NCI-H1417 (cell line): ENCODE measurements around the gene C10orf90.

Experiments used
- DNase-seq, 3 experiments: peaks; one replicate each; lab custom pipeline; 2025; lab: John Stamatoyannopoulos, UW

Gene C10orf90

DNA sequence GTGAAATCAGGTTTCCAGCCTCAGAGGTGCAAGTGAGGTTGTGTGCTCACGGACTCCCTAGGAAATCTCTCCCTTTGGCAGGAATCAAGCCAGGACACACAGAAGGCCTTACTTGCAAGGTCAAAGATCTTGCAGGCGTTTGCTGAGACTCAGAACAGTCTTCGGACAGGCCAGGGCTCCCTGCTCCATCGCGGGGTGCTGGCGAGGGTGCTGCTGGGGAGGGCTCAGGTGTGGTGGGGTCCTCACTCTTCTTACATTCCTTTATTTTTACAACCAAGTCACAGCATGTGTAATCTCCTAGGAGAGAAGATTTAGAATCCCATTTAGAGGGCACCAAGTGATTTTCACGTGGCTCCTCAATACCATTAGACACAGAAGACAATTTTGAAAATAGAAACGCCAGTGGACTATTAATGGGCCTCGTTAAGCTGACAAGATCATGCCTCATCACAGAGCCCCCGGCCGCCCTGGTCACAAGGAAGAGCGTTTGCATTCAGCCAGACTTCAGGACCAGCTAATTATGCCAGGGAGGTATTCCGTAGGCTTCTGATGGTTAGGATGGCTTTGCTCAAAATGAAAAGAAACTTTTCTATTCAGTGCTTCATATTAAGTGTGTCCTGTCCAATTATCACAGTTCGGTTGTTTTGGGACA, 209.1 kb downstream of the C10orf90 start:
- DNase-seq, result no peak

DNA sequence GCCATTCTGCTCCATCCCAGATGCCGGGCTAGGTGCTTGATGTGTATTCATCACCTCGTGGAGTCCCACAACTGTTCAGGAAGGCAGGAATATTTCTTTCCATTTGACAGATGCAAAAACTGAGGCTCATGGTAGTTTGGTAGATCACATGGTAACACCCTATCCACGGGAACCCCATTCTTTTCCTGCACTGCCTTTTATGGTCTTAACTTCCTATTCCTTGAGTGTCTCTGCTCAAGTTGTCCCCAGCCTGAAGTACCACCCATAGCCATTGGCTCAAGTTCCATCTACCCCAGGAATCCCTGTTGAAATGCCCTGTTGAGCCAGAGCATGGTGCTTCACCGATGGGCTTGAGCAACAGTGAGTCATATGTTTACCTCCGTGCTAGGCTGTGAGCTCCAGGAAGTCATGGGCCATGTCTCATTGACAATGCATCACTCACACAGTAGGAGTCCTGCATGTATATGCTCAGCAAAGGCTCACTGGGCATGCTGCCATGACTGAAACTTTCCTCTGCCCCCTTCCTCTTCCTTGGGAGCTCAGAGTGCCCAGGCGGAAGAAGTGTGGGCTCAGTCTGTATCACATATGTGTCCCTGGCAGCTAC, 210.5 kb downstream of the C10orf90 start:
- DNase-seq, result no peak

DNA sequence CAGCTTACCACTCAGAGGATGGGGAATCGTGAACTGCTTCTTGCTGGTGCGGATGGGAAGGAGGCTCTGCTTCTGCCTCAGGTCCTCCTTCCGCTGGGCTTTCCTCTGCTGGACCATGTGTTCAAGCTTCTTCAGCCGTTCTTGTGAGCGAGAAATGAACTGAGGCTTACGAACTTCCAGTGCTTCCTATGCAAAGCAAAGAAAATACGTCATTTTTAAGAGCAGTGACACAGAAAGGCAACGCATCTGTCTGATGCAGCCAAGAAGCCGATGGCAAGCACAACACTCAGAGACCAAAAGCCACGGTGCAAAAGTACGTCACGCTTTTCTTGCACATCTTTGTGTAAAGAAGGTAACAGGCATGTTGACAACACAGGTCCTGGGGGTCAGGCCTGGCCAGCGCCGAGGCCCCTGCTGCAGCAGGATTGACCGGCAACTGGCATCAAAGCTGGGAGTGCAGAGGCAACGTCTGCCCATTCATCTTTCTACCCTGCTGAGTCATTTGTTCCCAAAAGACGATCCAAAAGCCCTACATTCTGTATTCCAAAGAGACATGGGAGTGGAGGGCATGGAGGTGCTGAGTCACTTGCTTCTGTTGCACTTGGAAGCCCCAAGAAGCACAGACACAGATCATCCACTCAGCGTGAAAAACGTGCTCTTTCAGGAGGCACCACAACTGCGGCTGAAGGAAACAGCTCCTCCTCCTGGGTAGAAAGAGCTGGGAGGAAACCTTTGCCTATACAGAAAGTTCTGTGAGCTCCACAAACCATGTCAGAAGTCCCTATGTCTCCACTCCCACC, 211.3 kb downstream of the C10orf90 start:
- no peak for DNase-seq

DNA sequence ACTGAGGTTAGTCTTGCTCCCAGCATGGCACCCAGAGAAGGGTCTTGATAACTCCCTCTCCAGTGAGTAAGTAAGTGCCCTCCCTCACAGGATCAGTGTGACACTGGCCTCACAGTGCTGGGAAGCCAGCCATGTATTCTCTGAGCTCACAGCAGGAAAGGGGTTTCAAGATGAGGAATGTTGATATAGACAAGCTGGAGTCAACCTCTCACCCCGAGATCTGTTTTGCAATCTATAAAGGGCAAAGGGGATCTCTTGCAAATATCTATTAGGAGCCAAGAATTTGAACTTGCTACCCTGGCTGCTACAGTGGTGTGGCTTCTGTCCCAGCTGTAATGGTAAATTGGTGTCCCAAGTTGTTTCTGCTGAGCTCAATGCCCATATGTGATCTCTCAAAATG, 212.0 kb downstream of the C10orf90 start:
- no peak for DNase-seq

DNA sequence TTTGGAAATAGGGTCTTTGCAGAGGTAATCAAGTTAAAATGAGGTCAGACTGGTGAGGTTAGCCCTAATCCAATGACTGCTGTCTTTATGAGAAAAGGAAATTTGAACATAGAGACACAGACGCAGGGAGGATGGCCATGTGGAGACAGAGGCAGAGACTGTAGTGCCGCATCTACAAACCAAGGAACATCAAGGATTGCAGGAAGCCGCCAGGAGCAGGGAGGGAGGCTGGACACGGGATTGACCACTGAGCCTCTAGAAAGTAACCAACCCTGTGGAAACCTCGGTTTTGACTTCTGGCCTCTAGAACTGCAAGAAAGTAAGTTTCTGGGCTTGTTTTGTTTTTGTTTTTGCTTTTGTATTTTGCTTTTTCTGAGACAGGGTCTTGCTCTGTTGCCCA, 213.9 kb downstream of the C10orf90 start:
- no peak for DNase-seq

DNA sequence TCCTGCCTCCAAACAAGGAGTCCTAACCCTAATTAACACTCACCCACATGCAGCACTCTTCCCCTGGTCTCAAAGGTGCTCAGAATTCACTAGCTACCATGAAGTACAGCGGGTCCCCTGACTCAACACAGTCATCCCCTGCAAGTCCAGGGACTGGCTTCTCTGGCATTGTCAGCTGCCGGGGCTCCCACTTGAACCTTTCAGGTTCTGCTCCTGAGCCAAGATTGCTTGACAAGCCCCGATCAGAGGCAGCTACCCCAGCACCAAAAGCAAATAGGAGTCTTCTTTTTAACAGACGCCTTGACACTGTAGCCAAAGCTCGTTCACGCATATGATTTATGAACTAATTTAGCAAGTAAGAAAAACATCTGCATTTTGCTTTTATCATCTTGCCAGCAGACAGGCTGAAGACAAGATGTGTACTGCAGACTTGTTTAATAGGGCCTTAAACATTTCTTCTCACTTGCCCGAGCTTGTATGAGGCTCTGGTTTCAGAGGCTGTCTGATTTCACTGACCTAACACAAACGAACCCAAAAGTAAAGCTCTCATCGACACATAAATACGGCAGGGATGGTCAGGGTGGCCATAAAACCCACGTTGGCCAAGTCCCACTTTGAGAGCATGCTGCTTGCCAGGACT, 214.6 kb downstream of the C10orf90 start:
- no peak for DNase-seq

DNA sequence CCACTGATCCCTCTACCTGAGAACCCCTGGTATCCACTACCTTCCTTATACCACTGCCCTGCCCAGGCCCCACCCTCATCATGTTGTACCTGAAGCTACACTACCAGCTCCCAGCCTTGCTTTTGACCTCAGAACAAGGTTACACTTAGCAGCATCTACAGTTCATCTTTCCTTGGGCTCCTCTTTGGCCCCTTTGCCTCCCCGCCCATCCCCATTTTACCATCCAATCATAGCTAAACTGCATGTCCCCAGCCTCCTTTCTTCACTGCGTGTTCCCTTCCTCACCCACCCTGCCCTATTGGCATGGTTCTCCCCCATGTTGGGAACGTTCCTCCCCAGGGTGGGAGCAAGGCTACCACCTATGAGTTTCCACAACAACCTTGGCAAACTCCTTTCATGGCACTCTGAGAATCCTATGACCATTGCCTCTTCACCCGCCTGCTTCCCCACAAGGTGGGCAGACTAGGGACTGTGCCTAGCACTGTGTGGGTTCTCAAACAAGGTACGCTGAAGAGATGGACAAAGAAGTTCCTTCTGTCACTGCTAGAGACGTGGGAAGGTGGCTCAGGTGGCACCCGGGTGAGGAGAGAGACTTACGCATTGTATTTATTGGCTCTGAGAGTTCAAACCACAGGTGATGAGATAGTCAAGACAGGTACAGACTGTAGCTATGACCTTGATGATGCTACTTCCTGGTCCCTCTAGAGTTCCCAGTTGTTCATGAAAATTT, 215.3 kb downstream of the C10orf90 start:
- DNase-seq, result no peak

DNA sequence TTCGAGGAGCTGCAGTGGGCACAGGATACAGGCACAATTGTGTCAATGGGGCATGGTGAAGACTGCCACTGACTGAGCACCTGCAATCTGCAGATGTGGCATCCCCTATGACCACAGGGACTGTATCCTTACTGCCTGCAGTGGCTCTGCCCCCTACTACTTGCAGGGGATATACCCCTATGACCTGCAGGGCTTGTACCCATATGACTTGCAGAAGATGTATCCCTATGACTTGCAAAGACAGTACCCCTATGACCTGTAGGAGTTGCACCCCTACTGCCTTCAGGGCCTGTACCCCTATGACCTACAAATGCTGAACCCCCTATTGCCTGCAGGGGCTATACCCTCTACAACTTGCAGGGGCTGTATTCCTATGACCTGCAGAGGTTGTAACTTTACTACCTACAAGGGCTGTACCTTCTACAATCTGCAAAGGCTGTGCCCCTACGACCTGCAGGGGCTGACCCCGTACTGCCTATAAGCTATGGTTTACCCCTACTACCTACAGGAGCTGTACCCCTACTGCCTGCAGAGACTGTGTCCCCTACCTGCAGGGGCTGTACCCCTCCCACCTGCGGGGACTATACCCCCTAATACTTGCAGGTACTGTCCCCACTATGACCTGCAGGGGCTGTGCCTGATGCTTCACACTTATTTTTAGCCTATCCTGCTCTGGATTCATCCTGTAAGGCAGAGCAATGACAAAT, 216.3 kb downstream of the C10orf90 start:
- DNase-seq, result no peak

DNA sequence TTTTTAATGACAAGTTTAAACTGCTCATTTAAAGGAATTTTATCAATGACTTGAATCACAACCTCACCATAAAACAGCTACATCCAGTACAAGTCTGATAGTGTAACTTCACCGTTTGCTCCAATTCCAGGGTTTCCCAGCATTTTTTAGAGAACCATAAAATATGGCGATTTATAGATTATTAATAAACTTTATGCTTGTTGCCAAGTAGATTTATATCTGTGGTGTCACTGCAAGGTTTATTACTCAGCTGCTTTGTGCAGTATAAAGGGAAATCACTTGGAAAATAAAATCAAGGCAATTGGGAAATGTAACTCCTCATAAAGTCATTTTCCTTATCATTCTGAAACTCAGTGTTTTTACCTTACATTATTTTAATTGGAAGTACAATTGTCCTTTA, 218.2 kb downstream of the C10orf90 start:
- DNase-seq, result no peak

DNA sequence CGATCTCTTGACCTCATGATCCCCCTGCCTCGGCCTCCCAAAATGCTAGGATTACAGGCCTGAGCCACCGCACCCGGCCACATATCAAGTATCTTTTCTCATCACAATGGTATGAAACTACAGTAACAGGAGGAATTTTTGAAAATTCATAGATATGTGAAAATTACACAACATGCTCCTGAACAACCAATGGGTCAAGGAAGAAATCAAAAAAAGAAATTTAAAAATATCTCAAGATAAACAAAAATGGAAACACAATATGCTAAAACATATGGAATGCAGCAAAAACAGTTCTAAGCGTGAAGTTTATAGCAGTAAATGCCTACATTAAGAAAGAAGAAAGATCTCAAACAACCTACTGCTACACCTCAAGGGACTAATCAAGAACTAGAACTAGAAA, 222.4 kb downstream of the C10orf90 start:
- no peak for DNase-seq

DNA sequence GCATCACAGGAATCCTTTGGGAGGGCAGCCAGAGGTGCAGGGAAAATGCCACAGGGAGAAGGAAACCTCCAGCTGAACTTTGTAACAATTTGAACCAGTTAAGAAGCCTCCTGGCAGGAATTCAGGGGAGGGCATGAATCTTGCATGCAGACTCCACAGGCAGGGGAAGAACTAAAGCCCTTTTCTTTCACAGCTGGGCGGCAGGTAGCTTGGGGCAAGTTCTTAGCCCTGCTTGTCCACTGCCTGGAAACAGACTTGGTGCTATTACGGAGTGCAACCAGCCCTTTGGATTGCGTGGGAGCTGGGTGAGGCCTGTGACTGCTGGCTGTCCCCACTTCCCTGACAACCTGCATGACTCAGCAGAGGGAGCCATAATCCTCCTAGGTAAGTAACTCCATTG, 230.6 kb downstream of the C10orf90 start:
- DNase-seq, result no peak

DNA sequence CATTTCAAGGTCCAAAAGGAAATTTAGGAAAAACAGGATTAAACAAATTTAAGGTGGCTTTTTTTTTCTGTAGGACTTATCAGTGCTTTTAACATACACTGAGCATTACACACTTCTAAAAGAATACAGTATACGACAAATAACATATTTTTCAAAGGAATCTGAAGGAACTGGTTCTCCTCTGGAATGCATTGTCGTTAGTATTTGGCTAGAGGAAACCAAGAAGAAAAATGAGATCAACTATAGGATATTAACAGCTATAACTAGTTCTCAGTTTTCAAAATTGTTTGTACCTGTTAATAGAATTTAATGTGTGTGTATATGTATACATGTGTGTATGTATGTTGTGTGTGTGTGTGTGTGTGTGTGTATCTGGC, 232.1 kb downstream of the C10orf90 start:
- no peak for DNase-seq

DNA sequence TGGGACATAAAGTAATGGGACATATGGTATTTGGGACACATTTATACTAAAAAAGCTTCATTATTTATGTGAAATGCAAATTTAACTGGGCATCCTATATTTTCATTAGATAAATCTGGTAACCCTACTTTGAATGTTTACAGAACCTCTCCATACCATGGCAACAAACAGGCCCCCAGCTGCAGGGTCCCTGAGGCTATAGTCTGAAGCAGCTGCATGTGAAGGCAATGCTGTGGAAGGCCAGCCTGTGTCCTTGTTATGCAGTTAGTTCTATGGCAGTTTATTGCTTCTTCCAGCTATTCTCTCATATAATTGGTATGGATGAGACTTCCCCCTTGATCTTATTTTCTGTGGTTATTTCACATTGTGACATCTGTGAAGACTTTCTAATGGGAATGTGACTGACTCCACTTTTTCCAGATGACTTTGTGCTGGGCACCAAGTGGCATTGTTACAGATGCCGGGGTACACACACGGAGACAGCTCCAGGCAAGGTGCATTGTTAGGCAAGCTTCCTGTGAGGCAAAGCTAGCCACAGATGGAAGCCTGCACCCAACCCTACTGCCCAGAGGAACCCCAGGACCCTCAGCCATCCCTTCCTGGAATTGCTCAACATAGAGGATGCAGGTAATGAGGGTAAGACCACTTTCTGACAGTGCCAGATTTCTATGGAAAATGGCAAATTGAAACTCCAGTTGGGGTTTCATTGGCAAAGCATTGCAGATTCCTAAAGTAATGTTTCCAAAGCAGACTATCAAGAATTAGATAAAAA, 232.7 kb downstream of the C10orf90 start:
- DNase-seq, result peak in 1 of 3 experiments; percentile 20

DNA sequence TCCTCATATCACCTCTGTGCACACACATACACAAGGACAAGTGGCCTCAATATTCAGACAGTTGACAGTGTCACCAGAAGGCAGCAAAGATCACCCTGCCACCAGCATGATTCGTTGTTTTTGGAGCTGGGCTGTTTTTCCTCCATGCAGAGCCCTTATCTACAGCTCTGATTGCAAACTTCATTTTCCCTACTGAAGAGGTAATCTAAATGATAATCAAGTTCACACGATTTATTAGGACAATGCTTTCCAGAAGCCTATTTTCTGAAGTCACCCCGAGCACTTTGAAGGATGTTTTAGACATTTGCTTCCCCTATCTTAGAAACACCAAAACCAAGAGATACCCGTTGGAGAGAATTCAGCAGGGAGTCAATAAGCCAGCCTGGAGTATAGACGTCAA, 236.3 kb downstream of the C10orf90 start:
- no peak for DNase-seq

DNA sequence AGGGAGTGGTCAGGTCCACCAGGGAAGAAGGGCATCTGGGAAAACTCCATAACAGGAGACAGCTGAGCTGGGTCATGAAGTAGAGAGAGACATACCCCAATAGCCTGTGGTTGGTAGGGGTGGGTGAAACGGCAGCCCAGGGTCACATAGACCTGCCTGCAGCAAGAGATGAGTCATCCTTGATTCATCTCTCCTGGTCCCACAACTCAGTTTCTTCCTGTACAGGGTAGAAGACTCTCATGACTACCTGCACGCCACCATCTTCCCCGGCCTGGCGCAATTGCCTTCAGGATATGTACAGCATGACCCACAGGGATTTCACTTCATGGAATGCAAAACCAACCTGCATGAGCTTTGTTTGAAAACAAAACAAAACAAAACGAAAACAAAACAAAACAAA, 237.1 kb downstream of the C10orf90 start:
- no peak for DNase-seq

DNA sequence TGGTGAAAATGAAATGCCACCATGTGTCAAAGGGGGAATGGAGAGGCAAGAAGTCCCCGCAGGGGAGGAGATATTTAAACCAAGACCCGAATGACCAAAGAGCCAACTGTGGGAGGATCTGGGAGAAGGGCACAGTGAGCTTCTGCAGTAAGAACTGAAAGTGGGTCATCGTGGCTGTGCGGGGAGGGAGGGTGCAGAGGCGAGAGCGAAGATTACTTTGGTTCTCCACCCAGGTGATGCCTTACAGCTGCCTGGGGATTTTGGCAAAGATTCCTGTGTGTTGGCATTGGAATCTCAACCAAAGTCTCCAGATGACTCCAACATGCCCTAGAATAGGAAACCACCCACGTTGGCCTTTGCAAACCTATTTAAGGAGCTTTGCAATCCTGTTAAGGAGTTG, 238.0 kb downstream of the C10orf90 start:
- no peak for DNase-seq

DNA sequence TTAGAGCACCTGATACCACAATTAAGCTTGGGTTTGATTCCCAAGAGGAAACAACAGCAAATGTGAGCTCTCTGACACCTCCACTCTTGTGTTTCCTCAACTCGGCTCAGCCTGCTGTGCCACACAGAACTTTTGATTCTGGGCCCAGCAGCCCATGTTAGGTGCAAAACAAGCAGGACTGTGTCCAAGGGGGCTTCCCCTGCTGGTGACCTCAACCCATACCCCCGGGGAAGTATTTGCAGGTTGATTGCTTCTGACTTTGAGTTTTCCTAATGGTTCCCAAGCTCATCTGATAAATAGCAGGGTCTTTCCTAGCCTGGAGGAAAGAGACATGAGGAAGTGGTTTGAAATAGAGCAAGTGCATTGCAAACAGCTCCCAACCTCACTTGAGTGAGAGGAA, 238.7 kb downstream of the C10orf90 start:
- no peak for DNase-seq

DNA sequence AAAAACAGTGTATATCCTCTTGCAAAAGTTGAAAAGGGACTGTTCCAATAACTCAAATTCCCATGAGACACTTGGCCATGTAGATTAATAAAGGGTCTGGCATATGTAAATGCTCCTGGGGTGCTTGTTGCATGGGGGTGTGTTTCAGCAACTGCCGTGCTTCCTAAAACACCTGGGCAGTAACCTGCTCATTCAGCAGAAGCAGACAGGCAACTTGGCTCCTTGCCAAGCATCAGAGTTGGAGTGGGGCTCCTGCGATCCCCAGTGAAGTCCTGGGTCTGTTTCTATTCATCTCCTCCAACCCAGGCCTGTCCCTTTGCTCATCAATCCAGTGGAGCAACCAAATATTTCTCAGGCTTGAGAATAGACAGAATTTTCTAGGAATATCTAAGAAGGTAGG, 240.0 kb downstream of the C10orf90 start:
- peak in 1 of 3 experiments; percentile 3 for DNase-seq

DNA sequence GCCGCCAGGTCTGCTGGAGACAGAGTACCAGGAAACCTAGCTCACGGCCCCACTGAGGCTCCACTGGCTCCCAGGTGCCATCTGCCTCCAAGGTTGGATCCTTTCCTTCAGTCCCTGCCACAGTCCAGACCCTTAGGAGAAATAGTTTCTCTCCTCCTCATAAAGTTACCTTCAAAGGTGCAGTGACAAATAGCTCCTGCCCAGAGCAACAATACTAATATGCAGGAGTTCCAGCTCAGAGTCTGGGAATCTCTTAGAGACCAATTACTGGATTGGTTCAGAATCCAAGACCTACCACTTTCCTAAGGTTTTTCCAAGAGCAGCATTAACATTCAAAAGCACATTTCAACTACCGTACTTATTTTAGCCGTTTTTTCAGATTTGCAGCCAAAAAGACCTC, 241.2 kb downstream of the C10orf90 start:
- DNase-seq, result no peak

DNA sequence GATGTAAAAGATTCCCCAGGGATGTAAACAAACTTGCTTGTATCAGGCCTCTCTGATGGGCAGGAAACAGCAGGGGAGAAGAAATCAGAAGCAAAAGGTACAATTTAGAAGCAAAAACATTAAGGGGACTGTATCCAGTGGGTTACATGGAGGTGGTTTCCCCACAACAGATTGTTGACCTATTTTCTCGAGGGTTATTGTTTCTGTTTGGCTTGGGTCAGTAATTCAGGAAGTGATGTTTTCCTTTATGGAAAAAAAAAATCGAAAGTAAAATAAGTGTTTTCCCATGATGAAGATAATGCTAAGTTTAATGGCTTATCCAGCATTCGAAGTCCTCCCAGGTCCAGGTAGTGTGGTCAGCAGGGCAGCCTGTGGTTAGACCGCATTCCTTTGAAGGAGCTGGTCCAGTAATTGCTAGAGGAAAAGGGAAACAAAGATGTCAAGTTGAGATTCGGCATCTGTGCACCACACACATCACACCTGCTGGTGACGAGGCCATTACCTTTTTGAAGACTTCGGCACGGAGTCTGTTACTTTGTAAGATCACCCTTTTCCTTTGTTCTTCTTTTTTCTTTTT, 244.9 kb downstream of the C10orf90 start:
- no peak for DNase-seq
